Measurements from ENCODE around the gene EEFSEC. TPM values are rescaled to one million over a fixed set of nuclear protein-coding genes. Genes with fewer than 3 reads are reported as not detected.

Gene EEFSEC
- polyA plus RNA-seq, 1 experiment, result 6.8 TPM

DNA sequence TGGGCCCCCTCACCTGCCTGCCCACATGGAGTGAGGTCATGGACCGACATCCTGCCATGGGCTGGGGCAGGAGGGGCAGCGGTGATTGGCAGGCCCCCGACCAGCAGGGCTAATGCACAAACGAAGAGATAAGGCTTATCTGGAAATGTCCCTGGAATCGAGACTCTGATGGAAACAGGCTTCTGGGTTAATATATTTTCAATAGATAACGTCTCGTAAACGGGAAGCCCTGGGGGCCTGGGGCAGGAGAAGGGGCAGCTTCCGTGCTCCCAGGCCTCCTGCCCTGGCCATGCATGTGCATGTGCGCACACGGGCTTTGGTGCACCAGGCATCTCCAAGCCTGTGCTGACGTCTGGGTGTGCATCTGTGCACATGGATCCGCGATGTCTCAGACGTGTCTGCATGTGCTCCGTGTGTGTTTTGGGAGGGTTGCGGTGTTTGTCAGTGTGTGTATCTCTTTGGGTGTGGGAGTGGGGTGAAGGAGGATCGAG, 258.3 kb downstream of the EEFSEC start:
- H3K4me3 ChIP-seq (ENCODE audit: low read depth, low read length), result no peak overlapping the region
- no peaks in the 10 kb centered on the region; the same call in 1 of the 2 replicates for H3K9me3 ChIP-seq (ENCODE audit: control insufficient read depth, insufficient read depth, low read length)
- no peaks in the 10 kb centered on the region for H3K27me3 ChIP-seq (ENCODE audit: control insufficient read depth, insufficient read depth, low read length)
- no peak overlapping the region for H3K27ac ChIP-seq (ENCODE audit: low read depth, low read length)
- TF ChIP-seq, protein P1, sequence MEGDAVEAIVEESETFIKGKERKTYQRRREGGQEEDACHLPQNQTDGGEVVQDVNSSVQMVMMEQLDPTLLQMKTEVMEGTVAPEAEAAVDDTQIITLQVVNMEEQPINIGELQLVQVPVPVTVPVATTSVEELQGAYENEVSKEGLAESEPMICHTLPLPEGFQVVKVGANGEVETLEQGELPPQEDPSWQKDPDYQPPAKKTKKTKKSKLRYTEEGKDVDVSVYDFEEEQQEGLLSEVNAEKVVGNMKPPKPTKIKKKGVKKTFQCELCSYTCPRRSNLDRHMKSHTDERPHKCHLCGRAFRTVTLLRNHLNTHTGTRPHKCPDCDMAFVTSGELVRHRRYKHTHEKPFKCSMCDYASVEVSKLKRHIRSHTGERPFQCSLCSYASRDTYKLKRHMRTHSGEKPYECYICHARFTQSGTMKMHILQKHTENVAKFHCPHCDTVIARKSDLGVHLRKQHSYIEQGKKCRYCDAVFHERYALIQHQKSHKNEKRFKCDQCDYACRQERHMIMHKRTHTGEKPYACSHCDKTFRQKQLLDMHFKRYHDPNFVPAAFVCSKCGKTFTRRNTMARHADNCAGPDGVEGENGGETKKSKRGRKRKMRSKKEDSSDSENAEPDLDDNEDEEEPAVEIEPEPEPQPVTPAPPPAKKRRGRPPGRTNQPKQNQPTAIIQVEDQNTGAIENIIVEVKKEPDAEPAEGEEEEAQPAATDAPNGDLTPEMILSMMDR (IDR thresholded peaks at IDR 0.05; ENCODE audit: low read depth, low read length), result no peak
- ChIA-PET POLR2A (no interaction called here), CTCF (no interaction called here)
- DNase-seq (ENCODE audit: low read depth, low spot score), result no peak

DNA sequence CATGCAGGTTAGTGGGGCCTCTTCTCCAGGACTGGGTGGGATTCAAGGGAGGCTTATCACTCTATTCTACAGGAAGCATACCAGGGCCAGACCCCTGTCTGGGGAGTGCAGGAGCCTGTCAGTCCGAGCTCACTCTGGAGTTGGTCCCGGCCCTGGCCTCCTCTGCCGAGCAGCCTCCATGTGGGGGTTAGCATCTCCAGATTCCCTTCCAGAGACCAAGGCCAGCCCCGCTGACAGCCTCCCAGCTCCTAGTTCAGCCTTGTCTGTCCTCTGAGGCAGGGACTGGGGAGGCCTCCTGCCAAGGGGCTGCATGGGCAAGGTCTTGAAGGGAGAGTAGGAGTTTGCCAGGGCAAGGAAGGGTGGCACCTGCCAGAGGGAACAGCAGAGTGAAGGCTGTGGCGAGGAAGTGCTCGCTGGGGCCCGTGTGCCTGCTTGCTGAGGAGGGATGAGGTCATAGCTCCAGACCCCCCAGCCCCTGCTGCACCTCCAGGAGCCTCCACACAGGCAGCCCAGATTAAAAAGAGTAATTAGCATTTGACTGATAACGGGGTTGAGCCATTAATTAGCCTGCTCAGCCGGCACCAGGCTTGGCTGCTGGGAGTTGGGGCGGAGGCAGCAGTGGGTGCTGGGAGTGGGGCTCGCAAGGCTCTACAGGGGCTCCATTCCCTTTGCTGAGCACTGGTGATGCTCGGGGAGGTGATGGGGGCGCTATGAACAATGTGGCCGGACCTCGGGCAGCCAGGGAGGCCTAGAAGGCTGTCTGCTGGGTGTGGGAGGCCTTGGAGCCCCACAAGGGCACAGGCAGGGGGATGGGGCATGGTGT, 259.1 kb downstream of the EEFSEC start:
- H3K27me3 ChIP-seq (ENCODE audit: control insufficient read depth, insufficient read depth, low read length), result no peaks in the 10 kb centered on the region
- ChIA-PET CTCF (no interaction called here), POLR2A (no interaction called here)
- no peak overlapping the region for H3K27ac ChIP-seq (ENCODE audit: low read depth, low read length)
- no peaks in the 10 kb centered on the region; the same call in 1 of the 2 replicates for H3K9me3 ChIP-seq (ENCODE audit: control insufficient read depth, insufficient read depth, low read length)
- TF ChIP-seq, protein P1 (IDR thresholded peaks at IDR 0.05; ENCODE audit: low read depth, low read length), result no peak
- no peak overlapping the region for H3K4me3 ChIP-seq (ENCODE audit: low read depth, low read length)
- DNase-seq (ENCODE audit: low read depth, low spot score), result no peak

DNA sequence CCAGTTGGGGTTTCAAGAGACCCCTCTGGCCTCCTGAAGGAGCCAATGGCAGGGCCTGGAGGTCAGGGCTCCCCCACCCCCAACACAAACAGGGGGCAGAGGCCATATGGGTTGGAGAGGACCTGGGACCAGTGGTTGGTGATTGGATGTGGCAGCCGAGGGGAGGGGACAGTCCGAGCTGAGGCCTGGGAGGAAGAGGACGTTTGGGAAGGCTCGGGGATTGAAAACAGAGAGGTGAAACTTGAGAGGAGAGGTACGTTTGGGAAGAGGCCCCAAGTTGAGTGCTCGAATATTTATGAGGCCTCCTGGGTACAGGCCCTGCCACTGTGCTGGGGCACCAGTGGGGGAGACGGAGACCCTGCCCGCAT, 259.7 kb downstream of the EEFSEC start:
- CTCF ChIA-PET, result no interaction called here
- POLR2A ChIA-PET, result no interaction called here
- DNase-seq (ENCODE audit: low read depth, low spot score), result no peak
- no peak overlapping the region for H3K27ac ChIP-seq (ENCODE audit: low read depth, low read length)
- H3K4me3 ChIP-seq (ENCODE audit: low read depth, low read length), result no peak overlapping the region
- H3K27me3 ChIP-seq (ENCODE audit: control insufficient read depth, insufficient read depth, low read length), result no peaks in the 10 kb centered on the region
- TF ChIP-seq, protein P1 (IDR thresholded peaks at IDR 0.05; ENCODE audit: low read depth, low read length), result no peak
- no peaks in the 10 kb centered on the region; the same call in 1 of the 2 replicates for H3K9me3 ChIP-seq (ENCODE audit: control insufficient read depth, insufficient read depth, low read length)

DNA sequence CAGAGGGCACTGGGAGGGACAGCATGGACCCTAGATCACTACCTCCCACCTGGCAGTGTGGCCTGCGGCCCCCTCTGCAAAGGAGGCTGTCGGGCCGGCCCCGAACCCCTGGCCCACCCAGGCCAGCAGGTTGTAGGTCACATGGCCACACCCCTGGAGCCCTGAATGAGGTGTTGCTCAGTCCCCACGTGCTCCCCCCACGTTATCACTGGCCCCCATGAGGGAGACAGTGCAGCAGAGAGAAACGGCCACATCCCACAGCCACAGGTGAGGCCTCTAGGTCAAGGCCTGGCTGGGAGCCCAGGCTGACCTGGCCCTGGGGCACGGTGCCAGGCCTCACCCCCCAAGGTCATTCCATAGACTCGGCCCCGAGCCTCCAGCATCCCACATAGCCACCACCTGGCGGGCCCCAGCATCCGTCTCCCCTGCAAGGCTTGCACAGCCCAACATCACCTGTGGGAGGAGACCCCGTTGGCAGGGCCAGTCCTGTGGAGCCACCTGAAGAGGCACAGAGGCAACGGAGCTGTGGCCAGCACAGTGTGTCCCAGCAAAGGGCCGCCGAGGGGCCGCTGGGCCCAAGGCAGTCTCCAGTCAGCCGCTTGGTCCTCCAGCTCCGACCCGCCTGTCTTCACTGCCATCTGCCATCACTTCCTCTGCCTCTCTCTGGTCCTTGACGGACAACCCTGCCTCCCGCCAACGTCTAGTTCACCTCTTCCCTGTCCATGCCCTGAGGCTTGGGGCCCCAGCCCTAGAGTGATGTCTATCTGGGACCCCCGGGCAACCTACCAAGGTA, 260.3 kb downstream of the EEFSEC start:
- H3K4me3 ChIP-seq (ENCODE audit: low read depth, low read length), result no peak overlapping the region
- DNase-seq (ENCODE audit: low read depth, low spot score), result no peak
- ChIA-PET CTCF (no interaction called here), POLR2A (no interaction called here)
- H3K27me3 ChIP-seq (ENCODE audit: control insufficient read depth, insufficient read depth, low read length), result no peaks in the 10 kb centered on the region
- TF ChIP-seq, protein P1 (IDR thresholded peaks at IDR 0.05; ENCODE audit: low read depth, low read length), result no peak
- no peak overlapping the region for H3K27ac ChIP-seq (ENCODE audit: low read depth, low read length)
- H3K9me3 ChIP-seq (ENCODE audit: control insufficient read depth, insufficient read depth, low read length), result peaks cover 5% of the 10 kb centered on the region; the same call in 1 of the 2 replicates

Measured in AG04450 (cell line).